ENCODE measurements around the gene TRAPPC8. TPM values are rescaled to one million over a fixed set of nuclear protein-coding genes. Genes with fewer than 3 reads are reported as not detected.
"Not testable (repeated sequence)": the region's sequence is repeated elsewhere in the genome, so short reads cannot be mapped to it uniquely, and the experiment has no call there.

TRAPPC8 gene
- total RNA-seq, 4 donors from 2014 or later: 45.9 to 96.8 (median 61.8) TPM

GRCh38 chr18:31821545-31822171 is 121.3 kb downstream of the TRAPPC8 start:
- intact Hi-C loops (cut with DNase I): loop anchor here (5.0 to 10.0 kb wide), 2 partner anchors 79 to 267 kb away; no protein-coding TSS in a partner anchor
- no peaks in the 10 kb centered on the region for H3K36me3 ChIP-seq
- H3K9me3 ChIP-seq: no peaks in the 10 kb centered on the region
- no peak for DNase-seq
- H3K4me3 ChIP-seq (replicated peaks in 1 of 3): no peak overlapping the region
- TF ChIP-seq POLR2A (IDR thresholded peaks at IDR 0.05): no peak
- TF ChIP-seq CTCF (IDR thresholded peaks at IDR 0.05): no peak
- H3K27me3 ChIP-seq: no peaks in the 10 kb centered on the region
- no peaks in the 10 kb centered on the region for H3K4me1 ChIP-seq
- 67 to 71% methylated on average over 8 of the region's 8 CpGs for WGBS, 2 donors
- H3K27ac ChIP-seq: no peak overlapping the region

GRCh38 chr18:31819925-31820229 is 123.1 kb downstream of the TRAPPC8 start:
- H3K27ac ChIP-seq: no peak overlapping the region
- intact Hi-C loops (cut with DNase I): loop anchor here (5.0 to 10.0 kb wide), 2 partner anchors 78 to 265 kb away; no protein-coding TSS in a partner anchor
- DNase-seq: no peak
- 81 to 89% methylated on average over 1 of the region's 1 CpG for WGBS, 2 donors
- no peaks in the 10 kb centered on the region for H3K9me3 ChIP-seq
- no peak overlapping the region for H3K4me3 ChIP-seq (replicated peaks in 1 of 3)
- TF ChIP-seq POLR2A (IDR thresholded peaks at IDR 0.05) (no peak), CTCF (IDR thresholded peaks at IDR 0.05) (no peak)
- no peaks in the 10 kb centered on the region for H3K4me1 ChIP-seq
- H3K36me3 ChIP-seq: no peaks in the 10 kb centered on the region
- no peaks in the 10 kb centered on the region for H3K27me3 ChIP-seq

- DNase-seq: no peak
- intact Hi-C loops (cut with DNase I): no loop called here
- H3K27me3 ChIP-seq: no peaks in the 10 kb centered on the region
- WGBS, 2 donors: 63 to 65% methylated on average over 11 of the region's 11 CpGs
- H3K9me3 ChIP-seq: no peaks in the 10 kb centered on the region
- H3K36me3 ChIP-seq: no peaks in the 10 kb centered on the region
- H3K4me1 ChIP-seq: no peaks in the 10 kb centered on the region
- TF ChIP-seq POLR2A (IDR thresholded peaks at IDR 0.05) (no peak), CTCF (IDR thresholded peaks at IDR 0.05) (peak in 5 of 6 experiments; percentile 25 to 67 (median 56))
- no peak overlapping the region for H3K27ac ChIP-seq
- no peak overlapping the region for H3K4me3 ChIP-seq (replicated peaks in 1 of 3)
Observed at GRCh38 chr18:31819106-31819924, 123.6 kb downstream of the TRAPPC8 start.

- intact Hi-C loops (cut with DNase I): no loop called here
- WGBS, 2 donors: 57 to 59% methylated on average over 3 of the region's 3 CpGs
- Histone ChIP-seq H3K27ac (no peak overlapping the region), H3K4me3 (replicated peaks in 1 of 3) (no peak overlapping the region), H3K36me3 (no peaks in the 10 kb centered on the region), H3K27me3 (no peaks in the 10 kb centered on the region), H3K4me1 (no peaks in the 10 kb centered on the region), H3K9me3 (no peaks in the 10 kb centered on the region)
- DNase-seq: no peak
- TF ChIP-seq POLR2A (IDR thresholded peaks at IDR 0.05) (no peak), CTCF (IDR thresholded peaks at IDR 0.05) (no peak)
Observed at GRCh38 chr18:31814132-31814531, 128.8 kb downstream of the TRAPPC8 start.

- H3K36me3 ChIP-seq; intact Hi-C loops (cut with DNase I): not testable (repeated sequence)
- WGBS, 2 donors: 65 to 71% methylated on average over 7 of the region's 7 CpGs
Observed at GRCh38 chr18:31810336-31811130, 132.4 kb downstream of the TRAPPC8 start.

GRCh38 chr18:31809049-31809448 is 133.9 kb downstream of the TRAPPC8 start:
- intact Hi-C loops (cut with DNase I); H3K27me3 ChIP-seq: not testable (repeated sequence)

More at GRCh38 chr18:31810336-31811130, 132.4 kb downstream of the TRAPPC8 start:
- not testable (repeated sequence) for DNase-seq; H3K9me3 ChIP-seq; H3K4me3 ChIP-seq (replicated peaks in 1 of 3); H3K4me1 ChIP-seq; H3K27ac ChIP-seq; H3K27me3 ChIP-seq

More at GRCh38 chr18:31809049-31809448, 133.9 kb downstream of the TRAPPC8 start:
- not testable (repeated sequence) for DNase-seq; H3K4me3 ChIP-seq (replicated peaks in 1 of 3); H3K9me3 ChIP-seq; H3K4me1 ChIP-seq; H3K27ac ChIP-seq; H3K36me3 ChIP-seq
- WGBS, 2 donors: 62 to 66% methylated on average over 4 of the region's 4 CpGs

Measured in thyroid gland (tissue), 4 donors.